Activated CD4-positive, alpha-beta T cell treated with anti-CD3 and anti-CD28 coated beads, Interleukin-2, Interleukin-4, amounts not matched to agents 100 ng/mL and 50 ng/mL, durations not matched to agents 16 hours and 8 hours (primary cell): Measurements from ENCODE around the gene MN1.

Experiments
- DNase-seq: peaks from one replicate; pipeline ENCODE4 v3.0.0-alpha.2; 2020; ENCODE audit warnings: low spot score

Gene MN1

DNA sequence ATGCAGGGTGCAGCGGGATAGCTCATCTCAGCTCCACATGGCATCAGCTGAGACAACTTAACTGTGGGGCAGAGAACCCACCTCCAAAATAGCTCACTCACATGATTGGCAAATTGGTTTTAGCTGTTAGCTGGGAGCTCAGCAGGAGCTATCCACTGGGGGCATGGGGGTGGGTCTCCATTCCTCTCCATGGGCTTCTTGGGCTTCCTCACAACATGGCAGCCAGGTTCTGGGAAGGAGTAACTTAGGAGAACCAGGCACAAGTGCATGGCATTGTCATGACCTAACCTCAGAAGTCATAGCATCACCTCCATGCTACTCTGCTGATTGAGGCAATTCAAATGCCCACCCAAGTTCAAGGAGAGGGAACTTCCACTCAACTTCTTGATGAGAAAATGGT is 85.5 kb downstream of the MN1 start:
- no peak for DNase-seq

DNA sequence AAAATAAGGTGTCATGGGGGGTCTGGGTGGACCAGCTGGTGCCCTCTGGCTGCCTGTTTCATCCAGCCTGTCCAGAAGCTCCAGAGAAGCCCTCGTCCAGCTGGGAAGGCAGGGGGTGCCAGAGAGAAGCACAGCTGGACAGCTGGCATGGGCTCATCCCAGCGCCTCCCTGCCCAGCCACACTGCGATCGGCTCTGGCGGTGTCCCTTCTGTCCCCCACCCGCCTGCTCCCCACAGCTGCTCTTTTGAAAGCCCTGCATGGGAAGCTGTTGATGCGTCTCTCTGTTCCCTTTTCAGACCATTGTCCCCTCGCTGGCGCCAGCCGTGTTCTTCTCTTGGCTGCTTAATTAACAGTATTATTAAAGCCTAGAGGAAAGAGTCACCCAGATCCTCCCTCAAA is 86.5 kb downstream of the MN1 start:
- DNase-seq: no peak

DNA sequence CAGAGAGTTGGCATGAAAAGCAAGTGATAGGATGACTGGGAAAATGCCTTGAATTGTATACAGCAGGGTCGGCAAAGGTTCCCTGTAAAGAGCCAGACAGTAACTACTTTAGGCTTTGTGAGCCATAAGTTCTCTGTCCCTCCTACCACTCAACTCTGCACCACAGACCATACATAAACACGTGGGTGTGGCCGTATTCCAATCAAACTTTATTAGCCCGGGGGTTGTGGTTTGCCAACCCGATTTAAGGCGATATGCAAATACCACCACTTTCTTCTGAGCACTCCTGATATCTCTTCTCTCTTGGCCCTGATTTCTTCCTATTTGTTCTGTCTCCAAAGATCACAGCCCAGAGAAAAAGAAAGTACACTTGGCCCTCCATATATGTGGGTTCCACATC is 87.5 kb downstream of the MN1 start:
- no peak for DNase-seq

DNA sequence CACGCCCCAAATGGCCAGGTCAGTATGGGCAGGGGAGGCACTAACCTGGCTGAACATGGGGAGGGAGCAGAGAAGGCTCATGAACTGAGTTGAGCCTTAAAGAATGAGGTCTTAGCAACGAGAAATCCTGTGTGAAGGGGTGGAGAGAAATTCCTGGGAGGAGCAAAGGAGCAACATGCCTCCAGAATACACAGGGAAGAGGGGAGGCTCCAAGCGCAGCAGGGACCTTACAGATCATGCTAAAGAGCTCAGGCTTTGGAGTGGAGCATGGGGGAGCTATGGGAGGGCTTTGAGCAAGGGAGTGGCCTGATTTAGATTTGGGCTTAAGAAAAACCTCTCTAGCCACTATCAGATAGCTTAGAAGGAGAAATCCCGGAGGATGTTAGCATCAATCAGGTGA is 88.1 kb downstream of the MN1 start:
- no peak for DNase-seq

DNA sequence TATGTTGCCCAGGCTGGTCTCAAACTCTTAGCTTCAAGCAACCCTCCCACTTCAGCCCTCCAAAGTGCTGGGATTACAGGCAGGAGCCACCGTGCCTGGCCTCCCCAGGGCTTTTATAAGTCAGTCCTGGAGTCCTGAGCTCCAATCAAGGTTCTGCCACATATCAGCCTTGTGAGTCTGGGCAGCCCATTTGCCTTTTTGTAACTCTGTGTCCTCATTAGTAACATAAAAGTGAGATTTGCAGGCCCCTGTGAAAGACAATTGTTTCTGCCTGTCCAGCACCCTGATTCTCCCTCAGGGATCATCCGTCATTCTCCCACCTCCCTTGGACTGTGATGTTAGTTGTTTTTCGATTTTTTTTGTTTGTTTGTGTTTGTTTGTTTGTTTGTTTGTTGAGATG is 89.8 kb downstream of the MN1 start:
- no peak for DNase-seq

DNA sequence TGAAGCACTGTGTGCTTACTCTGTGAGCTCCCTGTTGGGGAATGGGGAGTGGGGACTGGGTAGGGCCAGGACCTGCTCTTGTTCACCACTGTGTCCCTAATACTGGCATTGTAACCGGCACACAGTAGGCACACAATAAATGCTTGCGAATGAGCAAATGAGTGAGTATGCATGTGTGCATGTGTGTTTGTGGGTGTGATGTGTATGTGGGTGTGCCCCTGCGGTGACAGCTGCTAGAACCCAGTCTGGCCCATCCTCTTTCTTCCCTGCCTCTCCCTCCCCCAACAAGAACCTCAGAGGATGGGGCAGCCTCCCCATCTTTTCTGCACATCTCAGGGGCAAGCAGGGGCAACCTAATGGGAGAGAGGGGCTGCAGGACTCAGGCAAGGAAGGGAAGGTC is 90.5 kb downstream of the MN1 start:
- DNase-seq: no peak

DNA sequence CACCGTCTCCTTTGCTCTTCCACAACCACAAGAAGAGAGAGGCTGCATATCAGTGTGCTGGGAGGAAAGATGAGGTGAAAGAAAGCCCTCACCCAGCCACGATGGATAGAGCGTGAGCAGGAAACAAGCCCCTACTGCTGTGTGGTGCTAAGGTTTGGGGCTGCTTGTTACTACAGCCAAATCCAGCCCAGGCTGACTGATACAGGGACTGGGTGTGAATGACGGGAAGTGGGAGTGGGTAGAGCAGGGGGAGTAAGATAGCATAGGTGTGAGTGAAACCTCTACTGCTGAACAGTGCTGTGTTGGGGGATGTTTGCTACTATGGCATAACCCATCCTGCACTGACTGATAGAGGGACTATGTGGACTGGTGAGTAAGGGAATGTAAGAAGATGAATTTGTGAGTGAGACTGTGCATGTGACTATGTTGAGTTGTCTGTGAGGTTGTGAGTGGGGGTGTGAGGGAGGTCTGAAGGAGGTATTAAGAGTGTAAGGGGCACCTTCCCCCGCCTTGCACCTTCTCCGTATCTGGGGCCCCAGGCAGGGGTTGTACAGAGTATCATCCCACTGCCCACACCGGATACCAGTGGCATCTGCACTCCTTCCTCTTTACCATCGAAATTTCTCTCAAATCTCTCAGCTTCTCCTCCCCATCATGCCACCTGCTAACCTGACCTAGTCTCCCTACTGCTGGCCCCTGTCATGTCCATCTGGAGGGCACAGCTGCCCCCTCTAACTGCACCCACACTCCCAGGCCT is 91.5 kb downstream of the MN1 start:
- no peak for DNase-seq

DNA sequence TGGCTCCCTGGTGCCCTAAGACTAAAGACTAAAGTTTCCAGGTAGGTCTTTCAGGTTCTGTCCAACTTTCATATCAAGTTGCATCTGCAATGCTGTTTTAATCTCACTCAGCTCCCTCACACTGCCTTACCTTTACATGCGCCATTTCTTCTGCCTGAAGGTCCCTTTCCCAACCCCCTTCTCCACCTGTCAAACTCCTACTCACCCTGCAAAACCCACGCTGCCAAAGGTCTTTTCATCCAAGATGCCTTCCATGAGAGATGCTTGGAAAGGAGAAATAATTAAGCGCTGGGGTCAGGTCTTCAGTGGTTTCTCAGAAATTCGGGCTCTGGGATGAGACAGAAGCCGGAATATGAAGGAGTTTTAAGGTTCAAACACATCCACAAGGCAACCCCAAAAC is 95.1 kb downstream of the MN1 start:
- DNase-seq: no peak

DNA sequence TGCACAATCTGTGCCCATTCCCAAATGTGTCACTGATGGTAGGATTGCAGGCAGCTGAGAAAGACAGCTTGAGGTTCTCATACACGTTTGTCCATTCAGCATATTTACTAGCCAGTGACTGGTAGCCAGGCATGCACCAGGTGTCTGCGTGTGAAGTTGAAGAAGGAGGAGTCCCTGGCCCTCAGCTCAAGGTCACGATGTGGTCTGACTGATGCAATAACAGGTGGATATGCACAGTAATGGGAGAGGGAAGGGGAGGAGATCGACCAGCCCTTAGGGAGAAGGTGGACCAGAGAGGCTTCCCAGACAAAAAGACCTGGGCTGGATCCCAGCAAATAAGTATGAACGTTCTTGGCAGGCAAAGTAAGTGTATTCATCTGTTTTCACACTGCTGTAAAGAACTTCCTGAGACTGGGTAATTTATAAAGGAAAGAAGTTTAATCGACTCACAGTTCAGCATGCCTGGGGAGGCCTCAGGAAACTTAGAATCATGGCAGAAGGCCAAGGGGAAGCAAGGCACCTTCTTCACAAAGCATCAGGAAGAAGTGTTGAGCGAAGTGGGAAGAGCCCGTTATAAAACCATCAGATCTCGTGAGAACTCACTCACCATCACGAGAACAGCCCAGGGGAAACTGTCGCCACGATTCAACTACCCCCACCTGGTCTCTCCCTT is 96.0 kb downstream of the MN1 start:
- no peak for DNase-seq

DNA sequence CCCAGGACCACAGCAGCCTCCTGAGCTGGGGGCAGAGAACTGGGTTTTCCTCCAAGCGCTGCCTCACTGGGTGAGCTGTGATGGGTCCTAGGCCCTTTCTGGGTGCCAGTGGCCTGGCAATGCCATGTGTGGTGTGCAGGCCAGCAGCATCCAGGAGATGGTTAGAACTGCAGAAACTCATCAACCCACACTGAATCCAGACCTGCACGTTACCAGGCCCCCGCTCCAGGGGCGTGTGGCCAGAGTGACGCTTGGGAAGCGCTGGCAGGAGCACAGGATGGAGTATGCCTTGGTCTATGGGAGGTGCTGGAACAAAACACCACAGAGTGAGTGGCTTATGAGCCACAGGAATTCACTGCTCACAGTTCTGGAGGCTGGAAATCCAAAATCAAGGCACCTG is 97.0 kb downstream of the MN1 start:
- DNase-seq: no peak

DNA sequence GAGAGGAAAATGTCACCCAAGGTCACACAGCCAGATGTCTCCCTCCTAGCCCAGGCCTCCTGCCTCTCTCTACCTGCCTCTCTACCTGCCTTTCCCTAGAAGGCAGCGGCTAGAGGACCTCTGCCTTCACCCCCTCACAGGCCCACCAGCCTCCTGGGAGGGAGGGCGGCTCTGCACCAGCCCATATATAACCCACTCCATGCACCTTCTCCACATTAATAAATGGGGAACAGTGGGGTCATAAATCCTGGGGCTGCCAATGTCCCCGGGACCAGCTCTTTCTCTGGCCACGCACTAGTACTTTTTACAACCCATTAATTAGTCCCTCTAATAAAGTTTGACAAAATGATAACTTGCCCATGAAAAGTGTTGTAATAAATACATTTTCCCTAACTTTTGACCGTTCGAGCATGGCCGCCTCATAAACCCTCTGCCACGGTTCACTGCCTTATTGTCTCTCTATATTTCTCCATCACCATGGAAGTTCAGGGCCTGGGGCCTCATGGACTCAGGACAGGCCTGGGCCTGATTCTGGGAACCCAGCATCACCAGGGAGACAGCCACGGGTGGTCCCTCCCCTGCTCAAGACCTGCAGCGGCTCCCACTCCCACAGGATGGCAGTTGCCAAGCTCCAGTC is 102.1 kb downstream of the MN1 start:
- DNase-seq: no peak

DNA sequence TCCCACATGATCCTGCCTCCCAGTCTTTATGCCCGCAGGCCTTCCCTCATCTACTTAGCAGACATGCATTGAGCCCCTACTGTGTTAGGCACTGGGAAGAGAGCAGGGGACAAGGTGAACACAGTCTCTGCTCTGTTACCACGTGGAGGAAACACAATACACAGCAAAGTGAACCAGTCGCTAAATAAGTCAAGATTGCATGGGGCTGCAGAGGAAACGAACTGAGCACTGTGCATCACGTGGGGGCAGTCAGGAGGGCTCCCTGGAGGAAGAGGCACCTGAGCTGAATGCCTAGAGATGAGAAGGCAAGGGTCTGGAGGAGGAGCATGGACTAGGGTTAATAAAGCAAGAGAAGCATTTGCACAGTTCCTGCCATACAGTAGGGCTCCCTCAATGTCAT is 102.7 kb downstream of the MN1 start:
- DNase-seq: no peak
